GDM1 (cell line): ENCODE data around the gene TJP1.
"Not testable (repeated sequence)": the region's sequence is repeated elsewhere in the genome, so short reads cannot be mapped to it uniquely, and the experiment has no call there.

ENCODE experiments used
- DNase-seq: peaks from one replicate; lab custom pipeline; 2025; lab: John Stamatoyannopoulos, UW

TJP1 gene

DNA sequence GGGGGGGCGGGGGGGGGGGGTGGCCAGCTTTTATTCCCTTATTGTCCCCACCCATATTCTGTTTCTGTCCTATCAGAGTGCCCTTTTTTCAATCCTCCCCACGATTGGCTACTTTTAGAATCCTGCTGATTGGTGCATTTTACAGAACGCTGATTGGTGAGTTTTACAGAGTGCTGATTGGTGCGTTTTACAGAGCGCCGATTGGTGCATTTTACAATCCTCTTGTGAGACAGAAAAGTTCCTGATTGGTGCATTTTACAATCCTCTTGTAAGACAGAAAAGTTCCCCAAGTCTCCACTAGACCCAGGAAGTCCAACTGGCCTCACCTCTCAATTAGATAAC lies 164.8 kb downstream of the TJP1 start:
- DNase-seq = not testable (repeated sequence)

GRCh38 chr15:29656636-29657475 lies 165.4 kb downstream of the TJP1 start:
- no peak for DNase-seq

GRCh38 chr15:29652595-29652994 lies 169.7 kb downstream of the TJP1 start:
- no peak for DNase-seq

GRCh38 chr15:29651476-29652233 lies 170.6 kb downstream of the TJP1 start:
- no peak for DNase-seq
